ENCODE results near the gene TUBE1.

DNA sequence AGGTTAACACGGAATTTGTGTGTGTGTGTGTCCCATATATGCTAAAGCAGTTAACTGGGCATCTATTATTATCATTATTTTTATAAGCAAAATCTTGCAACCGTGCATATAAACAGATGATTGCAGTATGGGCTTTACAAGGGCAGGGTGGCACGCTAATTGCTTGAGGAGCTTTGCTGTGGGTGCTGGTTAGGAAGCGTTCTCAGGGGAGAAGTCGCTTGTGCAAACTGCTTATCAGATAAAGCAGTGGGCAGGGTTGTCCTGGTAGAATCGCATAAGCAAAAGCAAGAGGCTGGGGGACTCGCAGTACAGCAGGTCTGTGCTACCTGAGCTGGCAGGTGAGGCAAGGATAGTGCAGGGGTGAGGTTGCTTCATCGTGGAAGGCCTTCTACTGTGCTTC, 43.1 kb downstream of the TUBE1 start:
- TF ChIP-seq, protein P1, sequence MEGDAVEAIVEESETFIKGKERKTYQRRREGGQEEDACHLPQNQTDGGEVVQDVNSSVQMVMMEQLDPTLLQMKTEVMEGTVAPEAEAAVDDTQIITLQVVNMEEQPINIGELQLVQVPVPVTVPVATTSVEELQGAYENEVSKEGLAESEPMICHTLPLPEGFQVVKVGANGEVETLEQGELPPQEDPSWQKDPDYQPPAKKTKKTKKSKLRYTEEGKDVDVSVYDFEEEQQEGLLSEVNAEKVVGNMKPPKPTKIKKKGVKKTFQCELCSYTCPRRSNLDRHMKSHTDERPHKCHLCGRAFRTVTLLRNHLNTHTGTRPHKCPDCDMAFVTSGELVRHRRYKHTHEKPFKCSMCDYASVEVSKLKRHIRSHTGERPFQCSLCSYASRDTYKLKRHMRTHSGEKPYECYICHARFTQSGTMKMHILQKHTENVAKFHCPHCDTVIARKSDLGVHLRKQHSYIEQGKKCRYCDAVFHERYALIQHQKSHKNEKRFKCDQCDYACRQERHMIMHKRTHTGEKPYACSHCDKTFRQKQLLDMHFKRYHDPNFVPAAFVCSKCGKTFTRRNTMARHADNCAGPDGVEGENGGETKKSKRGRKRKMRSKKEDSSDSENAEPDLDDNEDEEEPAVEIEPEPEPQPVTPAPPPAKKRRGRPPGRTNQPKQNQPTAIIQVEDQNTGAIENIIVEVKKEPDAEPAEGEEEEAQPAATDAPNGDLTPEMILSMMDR (IDR thresholded peaks at IDR 0.05): no peak
- TF ChIP-seq POLR2AphosphoS5 (IDR thresholded peaks at IDR 0.05) (no peak), POLR2A (IDR thresholded peaks at IDR 0.05) (no peak)
